Adipocyte (in vitro differentiated cells): ENCODE results near the gene HACD2.
A peak's percentile ranks its signal among the peaks of the same experiment; 100 is the strongest.

ENCODE experiments used
- DNase-seq: peaks from one replicate; pipeline ENCODE4 v3.0.0-alpha.2; 2015; ENCODE audit warnings: low read depth
- H3K27me3 ChIP-seq: replicated peaks from 2 replicates; pipeline ENCODE4 v1.7.0; 2013; ENCODE audit warnings: mild to moderate bottlenecking, low read length, moderate library complexity; ENCODE audit not compliant: control insufficient read depth, insufficient read depth
- H3K36me3 ChIP-seq: 2 replicates; pipeline ENCODE4 v1.7.0; 2013; ENCODE audit warnings: low read length, mild to moderate bottlenecking, moderate library complexity; ENCODE audit not compliant: control insufficient read depth, insufficient read depth, severe bottlenecking
- H3K4me1 ChIP-seq: 2 replicates; pipeline ENCODE4 v1.7.0; 2013; ENCODE audit warnings: mild to moderate bottlenecking, low read length, moderate library complexity; ENCODE audit not compliant: control insufficient read depth, insufficient read depth
- H3K4me3 ChIP-seq: 2 replicates; pipeline ENCODE4 v1.7.0; 2013; ENCODE audit warnings: mild to moderate bottlenecking, low read length, moderate library complexity
- H3K9ac ChIP-seq: 2 replicates; pipeline ENCODE4 v1.7.0; 2013; ENCODE audit warnings: mild to moderate bottlenecking, low read length, moderate library complexity
- H3K9me3 ChIP-seq: 2 replicates; pipeline ENCODE4 v1.7.0; 2013; ENCODE audit warnings: mild to moderate bottlenecking, low read length, moderate library complexity; ENCODE audit not compliant: control insufficient read depth

Gene HACD2

DNA sequence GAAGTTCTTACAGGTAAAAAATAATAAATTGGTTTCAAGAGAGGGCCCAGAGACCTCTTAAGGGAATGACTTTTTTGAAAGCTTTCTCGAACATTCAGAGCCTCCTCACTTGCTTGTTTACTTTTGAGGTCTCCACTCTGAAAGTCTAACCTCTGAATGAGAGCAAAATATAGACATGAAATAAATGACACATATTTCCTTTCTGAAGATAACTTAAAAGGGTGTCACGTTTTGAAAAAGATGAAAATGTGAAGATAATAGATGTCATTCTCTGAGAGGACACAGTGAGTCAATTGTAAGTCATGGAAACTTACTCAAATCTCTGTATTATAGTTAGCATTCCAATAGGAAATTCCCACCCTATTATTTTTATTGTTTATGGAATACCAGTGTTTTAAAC is 44.6 kb downstream of the HACD2 start:
- Histone ChIP-seq H3K9ac (no peak overlapping the region), H3K36me3 (peaks cover 28% of the 10 kb centered on the region), H3K4me1 (peaks cover 11% of the 10 kb centered on the region), H3K4me3 (no peak overlapping the region), H3K9me3 (no peaks in the 10 kb centered on the region), H3K27me3 (no peaks in the 10 kb centered on the region)
- no peak for DNase-seq

DNA sequence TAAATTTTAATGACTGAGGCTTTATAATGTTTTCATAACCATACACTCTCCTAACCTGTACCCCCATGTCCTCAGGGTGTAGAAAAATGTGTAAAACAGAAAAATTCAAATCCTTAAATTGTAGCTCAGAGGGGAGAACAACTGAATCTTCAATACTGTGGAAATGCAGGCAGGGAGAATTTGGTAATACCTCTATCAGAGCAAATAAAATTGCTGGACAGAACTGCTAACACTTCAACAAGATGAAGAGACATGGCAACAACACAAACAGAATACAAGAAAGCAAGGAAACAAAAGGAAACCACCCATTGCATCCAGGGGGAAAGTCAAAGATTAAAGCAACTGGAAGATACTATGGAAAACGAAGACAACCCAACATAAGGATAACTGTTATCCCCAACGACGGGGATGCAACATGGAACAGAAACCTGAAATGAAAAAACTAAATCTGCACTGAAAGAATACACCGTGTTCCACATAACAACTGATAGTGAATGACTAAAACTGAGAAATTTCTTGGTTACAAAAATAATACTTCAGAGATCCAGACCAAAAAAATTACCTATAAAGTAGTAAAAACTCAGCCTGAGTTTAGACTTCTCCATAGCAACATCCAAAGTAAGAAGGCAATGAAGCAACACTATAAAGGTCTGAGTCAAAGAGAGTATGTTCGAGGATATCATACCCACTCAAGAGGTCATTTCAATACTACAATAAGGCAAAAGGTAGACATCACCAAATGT is 48.5 kb downstream of the HACD2 start:
- Histone ChIP-seq H3K27me3 (no peaks in the 10 kb centered on the region), H3K9ac (no peak overlapping the region), H3K9me3 (no peaks in the 10 kb centered on the region), H3K4me3 (no peak overlapping the region), H3K4me1 (peaks cover 50% of the 10 kb centered on the region), H3K36me3 (peaks cover 8% of the 10 kb centered on the region)
- no peak for DNase-seq

DNA sequence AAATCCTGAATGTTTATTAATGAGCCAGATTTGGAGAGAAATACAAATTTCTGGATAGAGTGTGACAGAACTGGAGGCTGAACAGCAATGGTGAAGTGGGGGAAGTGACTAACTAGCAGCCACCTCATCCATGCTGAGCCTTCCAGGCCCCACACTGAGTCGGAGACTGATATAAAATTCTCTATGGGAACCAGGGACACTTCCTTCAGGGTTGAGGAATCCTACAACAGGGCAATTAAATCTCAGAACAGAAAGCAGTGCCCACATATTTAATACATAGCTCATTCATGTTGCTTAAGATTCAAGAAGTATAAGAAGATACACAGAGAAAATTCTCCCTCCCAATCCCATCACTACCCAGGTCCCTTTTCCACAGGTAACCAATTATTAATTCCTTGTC is 49.3 kb downstream of the HACD2 start:
- no peaks in the 10 kb centered on the region for H3K9me3 ChIP-seq
- H3K9ac ChIP-seq: no peak overlapping the region
- H3K36me3 ChIP-seq: peaks cover 7% of the 10 kb centered on the region
- no peak overlapping the region for H3K4me3 ChIP-seq
- no peaks in the 10 kb centered on the region for H3K27me3 ChIP-seq
- peak; percentile 53 for DNase-seq
- peaks cover 54% of the 10 kb centered on the region for H3K4me1 ChIP-seq

DNA sequence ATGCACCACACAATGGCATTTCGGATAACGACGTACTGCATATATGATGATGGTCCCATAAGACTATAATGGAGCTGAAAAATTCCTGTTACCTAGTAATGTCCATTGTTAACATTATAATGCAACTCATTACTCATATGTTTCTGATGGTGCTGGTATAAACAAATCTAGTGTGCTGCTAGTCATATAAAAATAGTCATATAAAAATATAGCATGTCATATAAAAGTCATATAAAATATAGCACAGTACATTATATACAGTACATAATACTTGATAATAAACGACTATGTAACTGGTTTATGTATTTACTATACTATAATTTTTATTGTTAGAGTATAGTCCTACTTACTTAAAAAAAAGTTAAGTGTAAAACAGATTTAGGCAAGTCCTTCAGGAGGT is 50.6 kb downstream of the HACD2 start:
- peak overlapping the region; percentile 32 for H3K9ac ChIP-seq
- no peaks in the 10 kb centered on the region for H3K27me3 ChIP-seq
- peaks cover 7% of the 10 kb centered on the region for H3K36me3 ChIP-seq
- no peak overlapping the region for H3K4me3 ChIP-seq
- H3K9me3 ChIP-seq: no peaks in the 10 kb centered on the region
- no peak for DNase-seq
- peaks cover 54% of the 10 kb centered on the region for H3K4me1 ChIP-seq

DNA sequence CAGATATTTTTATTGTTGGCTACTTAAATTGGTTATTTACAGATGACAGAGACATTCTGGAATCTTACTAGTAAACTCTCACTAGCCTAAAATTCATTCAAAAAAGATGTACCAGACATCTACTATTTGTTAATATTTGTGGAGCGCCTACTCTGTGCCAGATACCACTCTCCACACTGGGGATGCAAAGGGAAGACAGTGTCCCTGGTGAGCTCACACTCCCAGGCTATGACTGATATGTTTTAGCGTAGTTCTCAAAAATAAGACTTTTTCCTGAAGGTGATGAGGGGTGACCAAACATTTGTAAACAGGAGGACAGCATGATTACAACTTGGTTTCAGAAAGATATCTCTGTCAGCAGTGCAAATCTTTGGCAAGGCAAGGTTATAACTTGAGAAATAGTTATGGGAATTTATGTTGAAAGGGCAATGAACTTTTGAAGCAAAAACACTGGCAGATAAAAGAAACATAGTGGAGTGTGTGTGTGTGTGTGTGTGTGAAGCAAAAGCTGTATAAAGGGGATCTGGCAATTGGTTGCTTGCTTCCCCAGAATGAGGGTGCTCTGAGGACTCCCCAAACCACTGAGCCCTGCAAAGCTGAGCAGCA is 51.2 kb downstream of the HACD2 start:
- DNase-seq: no peak
- Histone ChIP-seq H3K9ac (peak overlapping the region; percentile 32), H3K4me3 (no peak overlapping the region), H3K4me1 (peaks cover 54% of the 10 kb centered on the region), H3K36me3 (peaks cover 6% of the 10 kb centered on the region), H3K27me3 (no peaks in the 10 kb centered on the region), H3K9me3 (no peaks in the 10 kb centered on the region)

DNA sequence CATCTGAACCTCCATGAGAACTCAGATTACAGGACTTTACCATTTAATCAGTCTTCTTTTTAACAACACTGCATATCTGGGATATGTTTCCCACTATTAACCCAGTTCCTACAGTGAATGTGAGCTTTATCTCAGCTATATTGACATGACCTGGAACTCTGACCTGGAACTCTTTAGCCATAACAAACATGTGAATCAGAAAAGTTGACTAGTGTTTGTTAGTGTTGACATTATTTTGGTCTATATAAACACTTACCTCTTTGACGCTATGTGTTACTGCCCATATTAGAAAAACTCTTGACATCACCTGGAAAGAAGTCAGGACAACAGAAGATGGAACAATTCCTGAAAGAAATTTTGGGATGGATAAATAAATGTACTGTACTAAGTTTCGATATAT is 56.7 kb downstream of the HACD2 start:
- peaks cover 48% of the 10 kb centered on the region for H3K36me3 ChIP-seq
- no peaks in the 10 kb centered on the region for H3K9me3 ChIP-seq
- no peak for DNase-seq
- no peaks in the 10 kb centered on the region for H3K27me3 ChIP-seq
- H3K4me3 ChIP-seq: no peak overlapping the region
- H3K4me1 ChIP-seq: peaks cover 36% of the 10 kb centered on the region
- no peak overlapping the region for H3K9ac ChIP-seq

DNA sequence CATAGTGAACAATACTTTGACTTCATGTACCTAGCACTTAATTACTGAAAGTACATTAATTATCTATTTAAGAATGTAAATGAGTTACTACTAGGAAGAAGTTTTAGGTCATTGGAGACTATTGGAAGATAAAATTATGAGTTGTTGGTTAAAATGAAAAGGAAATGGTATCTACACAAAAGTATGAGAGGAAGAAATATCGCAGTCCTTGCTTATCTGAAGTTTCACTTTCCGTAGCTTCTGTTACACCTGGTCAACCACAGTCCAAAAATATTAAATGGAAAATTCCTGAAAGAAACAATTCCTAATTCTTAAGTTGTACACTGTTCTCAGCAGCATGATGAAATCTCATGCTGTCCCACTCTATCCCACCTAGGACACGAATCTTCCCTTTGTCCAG is 57.8 kb downstream of the HACD2 start:
- peaks cover 26% of the 10 kb centered on the region for H3K4me1 ChIP-seq
- no peak overlapping the region for H3K9ac ChIP-seq
- no peaks in the 10 kb centered on the region for H3K9me3 ChIP-seq
- no peak for DNase-seq
- no peaks in the 10 kb centered on the region for H3K27me3 ChIP-seq
- H3K36me3 ChIP-seq: peaks cover 59% of the 10 kb centered on the region
- no peak overlapping the region for H3K4me3 ChIP-seq

DNA sequence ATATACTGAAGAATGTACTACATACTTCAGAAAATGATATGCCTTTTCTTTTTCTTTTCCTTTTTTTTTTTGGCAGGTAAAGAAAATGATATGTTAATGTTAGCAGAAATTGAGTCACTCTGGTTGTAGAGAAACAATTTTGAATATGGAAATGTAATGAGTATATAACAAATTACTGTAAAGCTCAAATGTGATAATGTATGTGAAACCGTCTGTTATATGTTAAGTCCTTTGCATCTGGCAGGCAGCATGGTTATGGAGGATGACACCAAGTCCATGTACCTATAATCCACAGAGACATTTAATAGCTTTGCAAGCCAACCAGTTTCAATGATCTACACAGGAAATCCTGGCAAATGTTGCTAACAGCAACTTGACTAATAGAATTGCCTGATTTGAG is 58.4 kb downstream of the HACD2 start:
- DNase-seq: no peak
- no peak overlapping the region for H3K4me3 ChIP-seq

DNA sequence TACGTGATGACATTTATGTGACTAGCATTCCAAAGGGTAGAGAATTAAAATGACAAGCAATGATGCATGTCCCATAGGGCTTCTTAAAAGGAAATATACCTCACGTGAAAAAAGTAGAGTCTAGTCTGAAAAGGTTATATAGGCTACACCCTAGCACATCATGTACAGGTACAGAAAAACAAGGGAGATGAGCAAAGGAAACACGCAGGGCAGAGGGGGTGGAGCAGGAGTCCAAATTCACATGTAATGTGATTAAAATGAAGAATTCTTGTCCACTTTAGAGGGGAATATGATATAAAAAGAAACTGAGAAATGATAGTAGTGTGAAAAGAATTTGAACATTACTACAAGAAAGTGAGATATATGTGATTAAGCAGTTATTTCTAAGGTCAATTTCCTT is 59.4 kb downstream of the HACD2 start:
- H3K4me1 ChIP-seq: peaks cover 15% of the 10 kb centered on the region
- H3K4me3 ChIP-seq: no peak overlapping the region
- peaks cover 67% of the 10 kb centered on the region for H3K36me3 ChIP-seq
- DNase-seq: no peak
- no peaks in the 10 kb centered on the region for H3K27me3 ChIP-seq
- H3K9ac ChIP-seq: no peak overlapping the region
- no peaks in the 10 kb centered on the region for H3K9me3 ChIP-seq

More for the DNA sequence above, 58.4 kb downstream of the HACD2 start:
- Histone ChIP-seq H3K36me3 (peaks cover 59% of the 10 kb centered on the region), H3K9ac (no peak overlapping the region), H3K27me3 (no peaks in the 10 kb centered on the region), H3K4me1 (peaks cover 21% of the 10 kb centered on the region), H3K9me3 (no peaks in the 10 kb centered on the region)

DNA sequence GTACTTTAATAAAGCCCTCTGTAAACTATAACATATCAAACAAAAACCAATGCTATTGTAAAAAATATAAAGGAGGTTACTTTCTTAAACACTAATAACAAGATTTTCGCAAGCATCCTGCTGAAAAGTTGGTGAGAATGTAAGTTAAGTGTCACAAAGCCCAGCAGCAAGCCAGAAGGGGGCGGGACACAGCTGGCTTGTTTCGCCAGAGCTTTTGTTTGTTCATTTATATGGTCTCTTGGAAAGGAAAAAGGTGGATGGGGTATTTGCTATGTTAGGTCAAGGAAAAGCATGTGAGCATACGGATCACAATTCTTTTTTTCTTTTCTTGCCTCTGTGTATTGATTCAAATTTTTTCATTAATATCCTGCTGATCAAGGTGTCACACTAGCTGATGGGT is 59.9 kb downstream of the HACD2 start:
- Histone ChIP-seq H3K9ac (no peak overlapping the region), H3K36me3 (peaks cover 70% of the 10 kb centered on the region), H3K4me3 (no peak overlapping the region), H3K4me1 (peaks cover 15% of the 10 kb centered on the region), H3K9me3 (no peaks in the 10 kb centered on the region), H3K27me3 (no peaks in the 10 kb centered on the region)
- DNase-seq: no peak

DNA sequence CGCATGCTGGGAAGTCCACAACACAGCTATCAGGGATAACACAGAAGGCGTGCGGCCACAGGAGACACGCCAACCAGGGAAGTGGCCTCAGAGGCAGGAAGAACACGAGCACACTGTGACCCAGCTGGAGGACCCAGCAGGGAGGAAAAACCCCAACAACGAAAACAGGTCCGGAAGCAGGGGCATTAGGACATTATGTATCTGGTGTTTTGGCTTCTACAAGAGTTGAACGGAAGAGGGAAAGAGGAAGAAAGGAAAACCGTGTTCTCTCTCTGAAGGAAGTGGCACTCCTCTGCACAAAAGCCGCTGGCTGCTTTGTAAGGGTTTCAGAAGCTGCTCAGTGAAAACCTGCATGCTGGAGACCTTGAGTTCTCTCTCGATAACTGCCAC is 61.8 kb downstream of the HACD2 start:
- no peak for DNase-seq
- H3K36me3 ChIP-seq: peaks cover 69% of the 10 kb centered on the region
- no peak overlapping the region for H3K4me3 ChIP-seq
- no peaks in the 10 kb centered on the region for H3K9me3 ChIP-seq
- H3K27me3 ChIP-seq: no peaks in the 10 kb centered on the region
- H3K4me1 ChIP-seq: peaks cover 15% of the 10 kb centered on the region
- H3K9ac ChIP-seq: no peak overlapping the region
